ENCODE data around the gene GNAO1.

The GNAO1 gene

GRCh38 chr16:56315955-56316354 lies 124.7 kb downstream of the GNAO1 start:
- DNase-seq, result no peak

DNA sequence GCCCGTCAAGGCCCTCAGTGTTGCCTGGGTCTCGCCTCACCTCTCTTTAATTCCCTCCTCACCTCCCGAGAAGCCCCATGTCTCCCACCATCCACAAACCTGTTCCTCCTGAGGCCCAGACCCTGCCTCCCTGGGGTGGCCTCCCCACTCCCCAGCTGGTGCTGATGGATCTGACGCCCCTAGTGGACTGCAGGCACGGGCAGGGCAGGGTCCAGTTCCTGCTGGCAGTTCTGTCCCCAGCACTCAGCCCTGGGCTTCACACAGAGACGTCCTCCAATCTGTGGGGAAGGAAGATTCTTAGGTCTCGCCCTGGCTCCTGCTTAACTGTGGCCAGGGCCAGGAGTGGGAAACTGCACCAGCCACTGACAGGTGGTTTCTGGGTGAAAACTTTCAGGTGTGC lies 125.3 kb downstream of the GNAO1 start:
- DNase-seq, result no peak

GRCh38 chr16:56317998-56318826 lies 126.9 kb downstream of the GNAO1 start:
- DNase-seq, result no peak

DNA sequence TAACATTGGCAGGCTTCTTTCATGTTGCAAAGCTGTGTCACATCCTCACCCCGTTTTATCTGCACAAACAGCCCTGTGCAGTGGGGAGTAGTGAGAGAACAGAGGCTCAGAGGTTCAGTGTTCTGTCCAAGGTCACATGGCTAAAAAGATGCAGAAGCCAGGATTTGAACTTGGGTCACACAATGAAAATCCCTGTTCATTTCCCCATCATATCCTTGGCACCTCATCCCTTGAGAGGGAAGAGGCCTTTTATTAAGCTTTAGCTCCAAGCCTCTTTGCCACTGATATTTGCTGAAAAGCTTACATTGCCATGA lies 127.5 kb downstream of the GNAO1 start:
- no peak for DNase-seq

DNA sequence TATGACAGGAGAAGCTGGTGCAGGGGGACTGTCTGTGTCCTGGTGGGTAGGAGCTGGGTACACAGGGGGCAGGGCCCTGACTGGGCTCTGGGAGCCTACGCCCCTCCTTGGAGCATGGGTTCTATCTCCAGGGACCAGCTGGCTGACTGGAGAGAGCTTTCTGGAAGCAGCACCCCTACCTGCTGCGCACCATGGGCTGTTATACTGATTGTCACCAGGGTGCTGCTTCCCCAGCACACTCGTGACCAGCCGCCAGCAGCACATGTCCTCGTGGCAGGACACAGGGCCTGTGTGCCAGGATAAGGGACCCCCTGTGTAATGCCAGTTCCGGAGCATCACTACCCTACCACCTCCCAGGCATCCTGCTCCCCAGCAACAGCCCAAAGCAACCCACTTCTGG lies 128.1 kb downstream of the GNAO1 start:
- DNase-seq, result no peak

- DNase-seq, result no peak
Observed at GRCh38 chr16:56320056-56320455, 128.8 kb downstream of the GNAO1 start.

- DNase-seq, result no peak
Observed at GRCh38 chr16:56320811-56321558, 129.7 kb downstream of the GNAO1 start.

DNA sequence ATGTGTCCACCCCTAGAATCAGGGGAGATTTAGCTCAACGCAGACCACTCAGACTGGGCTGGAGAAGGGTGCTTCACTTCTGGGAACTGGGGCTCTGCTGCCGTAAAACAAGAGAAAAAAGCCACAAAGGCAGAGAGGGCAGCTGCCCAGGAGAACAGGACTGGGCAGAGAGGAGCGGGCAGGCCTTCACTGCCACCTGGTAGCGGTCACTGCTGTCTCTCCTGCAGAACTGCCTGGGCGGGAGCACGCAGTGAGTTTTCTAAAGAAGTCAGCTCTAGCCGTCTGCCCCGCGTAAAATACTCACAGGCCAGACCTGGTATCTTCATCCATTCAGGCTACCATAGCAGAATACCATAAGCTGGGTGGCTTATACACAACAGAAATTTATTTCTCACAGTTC lies 130.3 kb downstream of the GNAO1 start:
- DNase-seq, result no peak

- no peak for DNase-seq
Observed at GRCh38 chr16:56324406-56324805, 133.1 kb downstream of the GNAO1 start.

- DNase-seq, result no peak
Observed at GRCh38 chr16:56325956-56326355, 134.7 kb downstream of the GNAO1 start.

GRCh38 chr16:56327071-56327928 lies 136.0 kb downstream of the GNAO1 start:
- DNase-seq, result no peak

DNA sequence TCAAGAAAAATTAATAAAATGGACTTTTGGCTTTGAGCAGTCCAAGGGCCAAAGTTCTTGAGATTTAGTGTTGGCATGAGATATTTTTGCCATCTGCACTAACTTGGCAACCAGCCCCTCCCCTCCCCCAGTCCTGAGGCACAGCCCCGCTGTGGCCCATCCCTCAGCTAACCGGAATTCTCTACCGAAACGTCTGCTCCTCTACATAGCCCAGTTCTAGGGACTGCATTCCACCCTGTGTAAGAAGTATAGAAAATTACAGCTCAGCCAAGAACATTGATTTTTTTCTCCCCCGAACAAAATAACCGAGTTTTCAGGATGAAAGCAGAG lies 136.6 kb downstream of the GNAO1 start:
- DNase-seq, result no peak

DNA sequence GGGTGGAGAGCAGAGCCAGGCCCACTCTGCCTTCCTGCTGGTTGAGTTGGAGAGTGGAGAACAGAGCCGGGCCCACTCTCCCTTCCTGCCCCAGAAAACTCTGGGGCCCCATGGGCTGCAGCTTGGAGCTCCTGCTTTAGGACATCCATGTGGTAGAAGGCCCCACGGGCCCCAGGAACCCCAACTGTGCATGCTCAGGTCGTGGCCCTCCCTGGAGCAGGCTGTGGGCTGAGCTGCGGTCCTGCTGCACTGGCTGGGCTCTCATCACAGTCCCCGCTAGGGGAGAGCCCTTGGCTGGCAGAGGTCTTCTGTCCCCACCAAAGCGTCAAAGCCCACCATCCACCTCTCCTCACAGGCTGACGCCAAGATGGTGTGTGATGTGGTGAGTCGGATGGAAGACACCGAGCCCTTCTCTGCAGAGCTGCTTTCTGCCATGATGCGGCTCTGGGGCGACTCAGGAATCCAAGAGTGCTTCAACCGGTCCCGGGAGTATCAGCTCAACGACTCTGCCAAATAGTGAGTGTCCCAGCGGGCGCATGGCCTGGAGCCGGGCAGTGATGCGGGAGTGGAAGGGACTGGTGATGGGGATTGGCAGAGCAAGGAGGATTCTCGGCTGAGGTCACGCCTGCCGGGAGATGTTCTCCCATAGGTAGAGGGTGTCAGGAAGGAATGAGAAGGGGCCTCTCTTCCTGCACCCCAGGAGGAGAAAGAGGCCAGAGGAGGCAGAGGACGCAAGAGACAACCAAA lies 137.2 kb downstream of the GNAO1 start:
- no peak for DNase-seq

- no peak for DNase-seq
Observed at GRCh38 chr16:56329887-56330286, 138.6 kb downstream of the GNAO1 start.

DNA sequence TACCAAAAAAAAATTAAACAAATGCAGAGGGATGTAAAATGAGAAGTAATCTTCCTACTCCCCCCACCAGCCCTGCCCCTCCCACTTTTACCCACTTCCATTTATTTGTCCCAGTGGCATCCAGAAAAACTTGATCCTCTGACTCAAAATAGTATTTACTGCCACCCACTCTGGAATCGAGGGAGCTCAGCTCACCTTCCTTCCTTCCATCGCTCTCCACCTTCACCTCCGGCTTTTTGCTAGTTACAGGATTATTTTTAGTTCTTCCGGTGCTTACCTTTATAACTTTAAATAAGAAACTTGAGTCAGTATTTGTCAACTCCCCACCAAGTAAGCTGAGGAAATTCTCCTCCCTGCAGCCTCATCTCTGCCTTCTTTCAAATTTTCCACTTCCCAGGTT lies 139.2 kb downstream of the GNAO1 start:
- DNase-seq, result no peak

DNA sequence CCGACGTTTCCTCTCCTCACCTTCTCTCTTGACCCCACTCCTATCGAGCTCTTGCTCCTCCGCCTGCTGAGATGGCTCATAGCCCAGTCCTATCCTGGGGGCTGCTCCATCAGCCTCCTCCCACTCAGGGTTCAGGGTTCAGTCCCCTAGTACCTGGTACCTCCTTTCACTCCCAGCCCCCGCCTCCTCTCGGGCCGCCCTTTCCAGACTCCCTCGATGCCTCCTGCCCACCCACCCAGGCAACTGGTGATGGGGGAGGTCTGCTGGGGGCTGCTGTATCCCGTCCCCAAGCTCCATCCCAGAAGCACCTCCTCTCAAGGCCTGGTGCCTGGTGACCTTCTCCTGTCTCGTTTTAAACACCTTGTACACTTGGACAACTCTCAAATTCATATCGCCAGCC lies 140.1 kb downstream of the GNAO1 start:
- DNase-seq, result no peak

GRCh38 chr16:56331915-56332314 lies 140.6 kb downstream of the GNAO1 start:
- DNase-seq, result no peak

- DNase-seq, result no peak
Observed at GRCh38 chr16:56332464-56333079, 141.3 kb downstream of the GNAO1 start.

DNA sequence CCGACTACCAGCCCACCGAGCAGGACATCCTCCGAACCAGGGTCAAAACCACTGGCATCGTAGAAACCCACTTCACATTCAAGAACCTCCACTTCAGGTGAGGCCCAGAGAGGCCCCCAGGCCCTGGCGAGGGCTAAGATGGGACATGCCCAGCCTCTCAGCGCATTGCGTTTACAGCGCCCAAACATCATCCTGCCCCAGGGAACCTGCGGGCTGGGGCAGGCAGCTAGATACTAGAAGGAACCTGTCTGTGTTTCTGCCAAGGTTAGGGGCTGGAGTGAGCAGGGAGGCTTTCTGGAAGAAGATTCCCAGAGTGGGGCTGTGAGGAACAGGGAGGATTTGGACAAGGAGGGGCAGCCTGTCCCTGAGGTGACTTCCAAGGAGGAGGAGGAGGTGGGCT lies 143.5 kb downstream of the GNAO1 start:
- DNase-seq, result no peak

- no peak for DNase-seq
Observed at GRCh38 chr16:56336071-56336688, 144.9 kb downstream of the GNAO1 start.

DNA sequence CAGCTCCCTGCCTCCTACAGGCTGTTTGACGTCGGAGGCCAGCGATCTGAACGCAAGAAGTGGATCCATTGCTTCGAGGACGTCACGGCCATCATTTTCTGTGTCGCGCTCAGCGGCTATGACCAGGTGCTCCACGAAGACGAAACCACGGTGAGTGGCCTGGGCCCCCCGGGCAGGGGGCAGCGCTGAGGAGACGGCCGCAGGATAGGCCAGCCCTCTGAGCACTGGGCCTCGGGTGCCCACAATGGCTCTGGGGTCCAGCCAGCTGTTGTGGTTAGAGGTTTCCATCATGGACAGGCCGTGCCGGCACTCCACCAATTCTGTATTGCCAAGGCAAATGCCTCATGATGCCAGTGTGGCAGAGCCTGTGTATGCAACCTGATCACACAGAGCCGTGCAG lies 145.4 kb downstream of the GNAO1 start:
- DNase-seq, result no peak

Data from SIG-M5 (cell line).